EH (cell line): ENCODE data around the gene DGCR2.
"Not testable (repeated sequence)": the region's sequence is repeated elsewhere in the genome, so short reads cannot be mapped to it uniquely, and the experiment has no call there.

ENCODE experiments used
- DNase-seq: peaks from one replicate; pipeline ENCODE4 v3.0.0-alpha.2; 2015; ENCODE audit warnings: low read depth

Gene DGCR2

GRCh38 chr22:19003508-19003907 is 118.7 kb downstream of the DGCR2 start:
- no peak for DNase-seq

- DNase-seq: no peak
Observed at GRCh38 chr22:19002684-19003038, 119.6 kb downstream of the DGCR2 start.

- DNase-seq: no peak
Observed at GRCh38 chr22:19001204-19001603, 121.0 kb downstream of the DGCR2 start.

GRCh38 chr22:19000106-19000505 is 122.1 kb downstream of the DGCR2 start:
- not testable (repeated sequence) for DNase-seq

- DNase-seq: no peak
Observed at GRCh38 chr22:18999416-18999815, 122.8 kb downstream of the DGCR2 start.

GRCh38 chr22:18999008-18999407 is 123.2 kb downstream of the DGCR2 start:
- no peak for DNase-seq

GRCh38 chr22:18997925-18998315 is 124.3 kb downstream of the DGCR2 start:
- DNase-seq: no peak

- DNase-seq: no peak
Observed at GRCh38 chr22:18997306-18997924, 124.8 kb downstream of the DGCR2 start.

GRCh38 chr22:18996376-18996900 is 125.8 kb downstream of the DGCR2 start:
- DNase-seq: no peak

- DNase-seq: no peak
Observed at GRCh38 chr22:18995327-18995711, 126.9 kb downstream of the DGCR2 start.

- DNase-seq: no peak
Observed at GRCh38 chr22:18994701-18995326, 127.4 kb downstream of the DGCR2 start.

GRCh38 chr22:18994056-18994455 is 128.2 kb downstream of the DGCR2 start:
- DNase-seq: no peak

GRCh38 chr22:18992543-18993198 is 129.5 kb downstream of the DGCR2 start:
- DNase-seq: no peak

- DNase-seq: no peak
Observed at GRCh38 chr22:18991821-18992442, 130.3 kb downstream of the DGCR2 start.

GRCh38 chr22:18991138-18991432 is 131.1 kb downstream of the DGCR2 start:
- DNase-seq: no peak

GRCh38 chr22:18990355-18991137 is 131.7 kb downstream of the DGCR2 start:
- no peak for DNase-seq

GRCh38 chr22:18988958-18989357 is 133.3 kb downstream of the DGCR2 start:
- no peak for DNase-seq

- no peak for DNase-seq
Observed at GRCh38 chr22:18987765-18988164, 134.4 kb downstream of the DGCR2 start.

GRCh38 chr22:18987114-18987513 is 135.1 kb downstream of the DGCR2 start:
- DNase-seq: not testable (repeated sequence)
